Measurements from ENCODE around the gene ASGR2. TPM values are rescaled to one million over a fixed set of nuclear protein-coding genes. Genes with fewer than 3 reads are reported as not detected.

The ASGR2 gene
- polyA plus RNA-seq, 2 of the 4 experiments (the other 2 are of a cell fraction) = 0.06 to 0.34 TPM

GRCh38 chr17:7078711-7079110 lies 35.9 kb downstream of the ASGR2 start:
- 73% methylated on average over 10 of the region's 10 CpGs for WGBS (ENCODE audit: missing lambda C conversion rate)
- Histone ChIP-seq H3K4me3 (no peak overlapping the region), H3K9me3 (no peaks in the 10 kb centered on the region), H3K27ac (no peak overlapping the region), H3K4me2 (no peak overlapping the region), H3K4me1 (no peaks in the 10 kb centered on the region)
- POLR2A ChIA-PET = interaction anchor here (0.6 kb wide), 1 partner anchor 46 kb away, joined by 4 read pairs; no protein-coding TSS in a partner anchor
- FAIRE-seq (no peak), ATAC-seq (no peak), DNase-seq (ENCODE audit: low read depth in 1 of 2, low spot score in 1 of 2) (no peak)
- TF ChIP-seq SMC3 (IDR thresholded peaks at IDR 0.05) (no peak), HES2 (IDR thresholded peaks at IDR 0.05) (no peak), JUN (IDR thresholded peaks at IDR 0.05) (no peak), MYC (IDR thresholded peaks at IDR 0.05; ENCODE audit: borderline replicate concordance, low read length) (no peak), KDM1A (IDR thresholded peaks at IDR 0.05; ENCODE audit: low read depth) (no peak), HEYL (CRISPR knock-in tag; IDR thresholded peaks at IDR 0.05) (no peak), ZFP36 (IDR thresholded peaks at IDR 0.05; ENCODE audit: borderline replicate concordance, partially characterized antibody) (no peak), HDAC2 (IDR thresholded peaks at IDR 0.05) (no peak), EHMT2 (IDR thresholded peaks at IDR 0.05; ENCODE audit: low read depth) (no peak), JUNB (IDR thresholded peaks at IDR 0.05) (no peak), POLR2A (IDR thresholded peaks at IDR 0.05; ENCODE audit: low read length) (no peak), MAX (IDR thresholded peaks at IDR 0.05) (no peak), RAD21 (conservative IDR thresholded peaks at IDR 0.05 in 1 of 2, IDR thresholded peaks at IDR 0.05 in 1 of 2) (no peak), NPAS2 (CRISPR knock-in tag; IDR thresholded peaks at IDR 0.05; ENCODE audit: borderline replicate concordance) (no peak), HOXB5 (CRISPR knock-in tag; IDR thresholded peaks at IDR 0.05) (no peak), SREBF2 (IDR thresholded peaks at IDR 0.05) (no peak), MAZ (IDR thresholded peaks at IDR 0.05; ENCODE audit: borderline replicate concordance, low read depth, low read length) (no peak), REST (IDR thresholded peaks at IDR 0.05) (no peak), ESRRA (IDR thresholded peaks at IDR 0.05; ENCODE audit: borderline replicate concordance, low read length) (no peak), NR3C1 (IDR thresholded peaks at IDR 0.05) (no peak)
- CTCF ChIA-PET = interaction anchor here (1.1 to 3.0 kb wide), 5 partner anchors 15 to 57 kb away, joined by 3 to 17 read pairs (median 5); no protein-coding TSS in a partner anchor

GRCh38 chr17:7077911-7078546 lies 36.6 kb downstream of the ASGR2 start:
- H3K27ac ChIP-seq = no peak overlapping the region
- FAIRE-seq = no peak
- POLR2A ChIA-PET = no interaction called here
- CTCF ChIA-PET = interaction anchor here (1.0 to 3.0 kb wide), 3 partner anchors 15 to 58 kb away, joined by 3 to 17 read pairs (median 3); no protein-coding TSS in a partner anchor
- no peak overlapping the region for H3K4me2 ChIP-seq
- H3K4me1 ChIP-seq = no peaks in the 10 kb centered on the region
- TF ChIP-seq HMGXB4 (CRISPR knock-in tag; IDR thresholded peaks at IDR 0.05; ENCODE audit: borderline replicate concordance) = no peak
- TF ChIP-seq ESRRA (IDR thresholded peaks at IDR 0.05; ENCODE audit: borderline replicate concordance, low read length) = no peak
- no peak for TF ChIP-seq BCL3 (IDR thresholded peaks at IDR 0.05)
- TF ChIP-seq CBX8 (IDR thresholded peaks at IDR 0.05) = no peak
- no peak for TF ChIP-seq JUN (IDR thresholded peaks at IDR 0.05)
- TF ChIP-seq ZNF302 (CRISPR knock-in tag; IDR thresholded peaks at IDR 0.05) = no peak
- TF ChIP-seq E2F6 (IDR thresholded peaks at IDR 0.05; ENCODE audit: borderline replicate concordance, low read depth) = no peak
- TF ChIP-seq HES2 (IDR thresholded peaks at IDR 0.05) = no peak
- no peak for TF ChIP-seq SREBF2 (IDR thresholded peaks at IDR 0.05)
- no peak overlapping the region for H3K4me3 ChIP-seq
- no peaks in the 10 kb centered on the region for H3K9me3 ChIP-seq
- ATAC-seq = no peak
- no peak for DNase-seq (ENCODE audit: low read depth in 1 of 2, low spot score in 1 of 2)
- 69% methylated on average over 7 of the region's 7 CpGs for WGBS (ENCODE audit: missing lambda C conversion rate)

Measured in A549 (cell line).